MM.1S (cell line): ENCODE data around the gene UBE3A.

ENCODE experiments used
- DNase-seq: peaks from one replicate; pipeline ENCODE4 v3.0.0-alpha.2; 2015
- H2AFZ ChIP-seq: fragments of 300-600 bp; sonication (generic); 2 replicates; pipeline ENCODE4 v1.6.0; 2016; ENCODE audit warnings: antibody characterized with exemption, low read length
- H3F3A ChIP-seq: fragments of 300-600 bp; sonication (generic); 2 replicates; pipeline ENCODE4 v1.6.1; 2016; ENCODE audit warnings: mild to moderate bottlenecking, antibody characterized with exemption, low read length, moderate library complexity, mixed read lengths; ENCODE audit not compliant: insufficient read depth
- H3K27ac ChIP-seq: fragments of 300-600 bp; sonication (generic); 2 replicates; pipeline ENCODE4 v1.5.1; 2016; ENCODE audit warnings: mild to moderate bottlenecking, low read length
- H3K27me3 ChIP-seq: fragments of 300-600 bp; sonication (generic); replicated peaks from 2 replicates; pipeline ENCODE4 v1.6.0; 2016; ENCODE audit warnings: low read length; ENCODE audit not compliant: insufficient read depth
- H3K36me3 ChIP-seq: fragments of 300-600 bp; sonication (generic); replicated peaks from 2 replicates; pipeline ENCODE4 v1.6.1; 2016; ENCODE audit warnings: mild to moderate bottlenecking, low read length, mixed read lengths; ENCODE audit not compliant: insufficient read depth
- H3K4me1 ChIP-seq: fragments of 300-600 bp; sonication (generic); 2 replicates; pipeline ENCODE4 v1.6.1; 2016; ENCODE audit warnings: low read length, mixed read lengths
- H3K4me2 ChIP-seq: fragments of 300-600 bp; sonication (generic); 2 replicates; pipeline ENCODE4 v1.6.0; 2016; ENCODE audit warnings: low read depth, low read length
- H3K4me3 ChIP-seq: fragments of 300-600 bp; sonication (generic); 2 replicates; pipeline ENCODE4 v1.5.1; 2016; ENCODE audit warnings: low read length, mixed read lengths
- H3K79me2 ChIP-seq: fragments of 300-600 bp; sonication (generic); 2 replicates; pipeline ENCODE4 v1.6.1; 2016; ENCODE audit warnings: mixed run types, low read length, mixed read lengths
- H3K9ac ChIP-seq: fragments of 300-600 bp; sonication (generic); 2 replicates; pipeline ENCODE4 v1.6.1; 2016; ENCODE audit warnings: low read length, mixed read lengths
- H3K9me2 ChIP-seq: fragments of 300-600 bp; sonication (generic); replicated peaks from 2 replicates; pipeline ENCODE4 v1.6.1; 2016; ENCODE audit warnings: mild to moderate bottlenecking, low read length, mixed read lengths; ENCODE audit not compliant: insufficient read depth
- H3K9me3 ChIP-seq: fragments of 300-600 bp; sonication (generic); replicated peaks from 2 replicates; pipeline ENCODE4 v1.6.1; 2016; ENCODE audit warnings: mild to moderate bottlenecking, low read length, mixed read lengths; ENCODE audit not compliant: insufficient read depth
- H4K20me1 ChIP-seq: fragments of 300-600 bp; sonication (generic); 2 replicates; pipeline ENCODE4 v1.6.1; 2016; ENCODE audit warnings: mild to moderate bottlenecking, low read length, moderate library complexity, mixed read lengths; ENCODE audit not compliant: insufficient read depth
- EZH2 ChIP-seq: fragments of 300-600 bp; sonication (generic); optimal IDR thresholded peaks from 2 replicates; pipeline ENCODE3; 2017; ENCODE audit warnings: low read depth, mild to moderate bottlenecking, antibody characterized with exemption, low read length, mixed read lengths
- EZH2phosphoT487 ChIP-seq: fragments of 300-600 bp; sonication (generic); IDR thresholded peaks from 2 replicates; pipeline ENCODE4 v1.6.1; 2018; ENCODE audit warnings: antibody characterized with exemption, low read length
- TF ChIP-seq, protein P1 (sequence below): fragments of 300-600 bp; sonication (generic); IDR thresholded peaks from 2 replicates; pipeline ENCODE4 v1.5.1; 2016; ENCODE audit warnings: antibody characterized with exemption, low read length, mixed read lengths

The UBE3A gene

DNA sequence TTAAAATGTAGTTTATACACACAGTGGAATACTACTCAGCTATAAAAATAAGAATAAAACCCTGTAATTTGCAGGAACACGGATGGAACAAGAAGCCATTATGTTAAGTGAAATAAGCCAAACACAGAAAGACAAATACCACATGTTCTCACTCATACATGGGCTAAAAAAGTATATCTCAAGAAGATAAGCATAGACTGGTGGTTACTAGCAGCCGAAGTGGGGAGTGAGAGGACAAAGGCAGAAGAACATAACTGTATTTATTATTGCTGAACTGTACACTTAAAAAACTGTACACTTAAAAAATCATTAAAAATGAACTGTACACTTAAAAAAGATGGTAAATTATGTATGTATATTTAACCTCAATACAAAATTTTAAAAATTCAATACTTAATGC lies 11.0 kb downstream of the UBE3A start:
- H3K27ac ChIP-seq, result no peak overlapping the region
- H4K20me1 ChIP-seq, result peaks cover 33% of the 10 kb centered on the region
- no peaks in the 10 kb centered on the region for H3K27me3 ChIP-seq
- H3F3A ChIP-seq, result no peaks in the 10 kb centered on the region
- 0 out of 2 replicates have a peak, but pooled peaks cover 6% of the 10 kb centered on the region for H3K4me1 ChIP-seq
- H3K4me2 ChIP-seq, result no peak overlapping the region
- H3K4me3 ChIP-seq, result no peak overlapping the region
- TF ChIP-seq, protein P1, sequence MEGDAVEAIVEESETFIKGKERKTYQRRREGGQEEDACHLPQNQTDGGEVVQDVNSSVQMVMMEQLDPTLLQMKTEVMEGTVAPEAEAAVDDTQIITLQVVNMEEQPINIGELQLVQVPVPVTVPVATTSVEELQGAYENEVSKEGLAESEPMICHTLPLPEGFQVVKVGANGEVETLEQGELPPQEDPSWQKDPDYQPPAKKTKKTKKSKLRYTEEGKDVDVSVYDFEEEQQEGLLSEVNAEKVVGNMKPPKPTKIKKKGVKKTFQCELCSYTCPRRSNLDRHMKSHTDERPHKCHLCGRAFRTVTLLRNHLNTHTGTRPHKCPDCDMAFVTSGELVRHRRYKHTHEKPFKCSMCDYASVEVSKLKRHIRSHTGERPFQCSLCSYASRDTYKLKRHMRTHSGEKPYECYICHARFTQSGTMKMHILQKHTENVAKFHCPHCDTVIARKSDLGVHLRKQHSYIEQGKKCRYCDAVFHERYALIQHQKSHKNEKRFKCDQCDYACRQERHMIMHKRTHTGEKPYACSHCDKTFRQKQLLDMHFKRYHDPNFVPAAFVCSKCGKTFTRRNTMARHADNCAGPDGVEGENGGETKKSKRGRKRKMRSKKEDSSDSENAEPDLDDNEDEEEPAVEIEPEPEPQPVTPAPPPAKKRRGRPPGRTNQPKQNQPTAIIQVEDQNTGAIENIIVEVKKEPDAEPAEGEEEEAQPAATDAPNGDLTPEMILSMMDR, result no peak
- no peak for TF ChIP-seq EZH2
- TF ChIP-seq EZH2phosphoT487, result no peak
- DNase-seq, result no peak
- H3K9ac ChIP-seq, result no peak overlapping the region
- no peaks in the 10 kb centered on the region for H3K9me3 ChIP-seq
- H3K9me2 ChIP-seq, result no peaks in the 10 kb centered on the region
- peaks cover 96% of the 10 kb centered on the region for H3K79me2 ChIP-seq
- no peak overlapping the region for H2AFZ ChIP-seq
- no peaks in the 10 kb centered on the region for H3K36me3 ChIP-seq

DNA sequence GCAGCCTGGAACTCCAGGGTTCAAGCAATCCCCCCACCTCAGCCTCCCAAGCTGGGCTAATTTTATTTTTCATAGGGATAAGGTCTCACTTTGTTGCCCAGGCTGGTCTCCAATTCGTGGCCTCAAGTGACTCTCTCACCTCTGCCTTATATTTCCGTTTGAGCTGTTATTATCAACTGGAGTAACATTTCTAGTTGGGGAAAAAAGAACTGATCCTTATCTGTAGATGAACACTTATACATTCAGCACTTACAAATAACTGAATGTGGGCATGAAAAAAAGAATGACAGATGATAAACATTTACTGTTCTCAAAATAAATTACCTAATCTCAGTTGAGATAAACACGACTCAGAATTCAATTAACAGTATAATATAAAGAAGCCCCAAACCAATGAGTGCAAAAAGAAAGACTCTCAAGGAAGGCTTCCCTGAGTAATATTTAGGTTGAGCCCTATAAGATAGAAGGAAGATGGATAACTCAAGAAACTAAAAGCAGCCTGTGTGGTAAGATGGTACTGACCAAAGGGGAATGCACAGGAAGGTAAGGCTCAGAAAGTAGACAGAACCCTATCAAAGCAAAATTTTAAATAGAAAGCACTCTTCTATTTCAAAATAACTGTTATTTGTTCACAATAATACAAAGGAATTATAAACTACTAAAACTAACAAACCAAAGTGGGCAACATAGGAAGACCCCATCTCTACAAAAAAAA lies 11.8 kb downstream of the UBE3A start:
- peaks cover 96% of the 10 kb centered on the region for H3K79me2 ChIP-seq
- no peaks in the 10 kb centered on the region for H3K9me3 ChIP-seq
- peaks cover 25% of the 10 kb centered on the region for H4K20me1 ChIP-seq
- no peaks in the 10 kb centered on the region for H3K36me3 ChIP-seq
- no peak for DNase-seq
- H2AFZ ChIP-seq, result no peak overlapping the region
- H3K9me2 ChIP-seq, result no peaks in the 10 kb centered on the region
- no peaks in the 10 kb centered on the region for H3F3A ChIP-seq
- TF ChIP-seq EZH2phosphoT487 (no peak), EZH2 (no peak)
- TF ChIP-seq, protein P1, result no peak
- H3K4me2 ChIP-seq, result no peak overlapping the region
- H3K27ac ChIP-seq, result no peak overlapping the region
- no peaks in the 10 kb centered on the region for H3K27me3 ChIP-seq
- H3K4me3 ChIP-seq, result no peak overlapping the region
- H3K4me1 ChIP-seq, result 0 out of 2 replicates have a peak, but pooled peaks cover 6% of the 10 kb centered on the region
- H3K9ac ChIP-seq, result no peak overlapping the region

DNA sequence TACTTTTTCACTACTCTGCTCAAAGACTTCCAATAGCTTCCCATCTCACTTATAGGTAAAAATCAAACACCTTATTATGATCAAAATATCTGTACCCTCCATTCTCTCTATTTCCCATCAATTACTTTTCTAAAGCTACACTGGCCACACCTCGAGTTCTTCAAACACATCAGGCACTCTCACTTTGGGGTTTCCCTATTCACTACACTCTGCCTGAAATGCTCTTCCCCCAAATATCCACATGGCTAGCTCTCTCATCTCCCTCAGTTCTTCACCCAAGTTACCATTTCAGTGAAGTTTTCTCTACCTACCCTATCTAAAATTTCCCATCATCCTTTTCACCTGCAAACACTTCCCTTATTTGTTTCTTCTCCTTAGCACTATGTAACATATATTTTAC lies 14.8 kb downstream of the UBE3A start:
- H3F3A ChIP-seq, result peaks cover under 1% of the 10 kb centered on the region; the same call in 1 of the 2 replicates
- TF ChIP-seq EZH2phosphoT487, result no peak
- TF ChIP-seq EZH2, result no peak
- TF ChIP-seq, protein P1, result no peak
- H3K27me3 ChIP-seq, result no peaks in the 10 kb centered on the region
- no peak overlapping the region for H3K4me2 ChIP-seq
- DNase-seq, result no peak
- H3K9me2 ChIP-seq, result no peaks in the 10 kb centered on the region
- H2AFZ ChIP-seq, result no peak overlapping the region
- no peak overlapping the region for H3K27ac ChIP-seq
- H3K4me3 ChIP-seq, result no peak overlapping the region
- 0 out of 2 replicates have a peak, but pooled peaks cover 15% of the 10 kb centered on the region for H4K20me1 ChIP-seq
- H3K4me1 ChIP-seq, result peaks cover 19% of the 10 kb centered on the region
- peaks cover 100% of the 10 kb centered on the region for H3K79me2 ChIP-seq
- no peaks in the 10 kb centered on the region for H3K9me3 ChIP-seq
- H3K9ac ChIP-seq, result no peak overlapping the region
- no peaks in the 10 kb centered on the region for H3K36me3 ChIP-seq
